ENCODE data around the gene SLC12A7. TPM values are rescaled to one million over a fixed set of nuclear protein-coding genes. Genes with fewer than 3 reads are reported as not detected.
"Not testable (repeated sequence)": the region's sequence is repeated elsewhere in the genome, so short reads cannot be mapped to it uniquely, and the experiment has no call there.

SLC12A7 gene
- total RNA-seq, 1 donor from 2014 or later = 101 TPM

- TF ChIP-seq, protein P1, sequence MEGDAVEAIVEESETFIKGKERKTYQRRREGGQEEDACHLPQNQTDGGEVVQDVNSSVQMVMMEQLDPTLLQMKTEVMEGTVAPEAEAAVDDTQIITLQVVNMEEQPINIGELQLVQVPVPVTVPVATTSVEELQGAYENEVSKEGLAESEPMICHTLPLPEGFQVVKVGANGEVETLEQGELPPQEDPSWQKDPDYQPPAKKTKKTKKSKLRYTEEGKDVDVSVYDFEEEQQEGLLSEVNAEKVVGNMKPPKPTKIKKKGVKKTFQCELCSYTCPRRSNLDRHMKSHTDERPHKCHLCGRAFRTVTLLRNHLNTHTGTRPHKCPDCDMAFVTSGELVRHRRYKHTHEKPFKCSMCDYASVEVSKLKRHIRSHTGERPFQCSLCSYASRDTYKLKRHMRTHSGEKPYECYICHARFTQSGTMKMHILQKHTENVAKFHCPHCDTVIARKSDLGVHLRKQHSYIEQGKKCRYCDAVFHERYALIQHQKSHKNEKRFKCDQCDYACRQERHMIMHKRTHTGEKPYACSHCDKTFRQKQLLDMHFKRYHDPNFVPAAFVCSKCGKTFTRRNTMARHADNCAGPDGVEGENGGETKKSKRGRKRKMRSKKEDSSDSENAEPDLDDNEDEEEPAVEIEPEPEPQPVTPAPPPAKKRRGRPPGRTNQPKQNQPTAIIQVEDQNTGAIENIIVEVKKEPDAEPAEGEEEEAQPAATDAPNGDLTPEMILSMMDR (IDR thresholded peaks at IDR 0.05) = no peak
- H3K27ac ChIP-seq = no peak overlapping the region
- no peaks in the 10 kb centered on the region for H3K9me3 ChIP-seq
- H3K36me3 ChIP-seq = no peaks in the 10 kb centered on the region
- no peaks in the 10 kb centered on the region for H3K27me3 ChIP-seq
- no peak for DNase-seq (ENCODE audit: low spot score in 2 of 2)
- no peaks in the 10 kb centered on the region for H3K4me1 ChIP-seq
- no peak overlapping the region for H3K4me3 ChIP-seq
- intact Hi-C loops (cut with DNase I) = no loop called here
These were observed 18.5 kb upstream of the SLC12A7 start for GRCh38 chr5:1130218-1130946.

GRCh38 chr5:1129711-1130055 is 17.8 kb upstream of the SLC12A7 start:
- Histone ChIP-seq H3K27ac (no peak overlapping the region), H3K4me1 (no peaks in the 10 kb centered on the region), H3K27me3 (no peaks in the 10 kb centered on the region), H3K9me3 (no peaks in the 10 kb centered on the region), H3K36me3 (no peaks in the 10 kb centered on the region), H3K4me3 (no peak overlapping the region)
- TF ChIP-seq, protein P1 (IDR thresholded peaks at IDR 0.05) = no peak
- DNase-seq (ENCODE audit: low spot score in 2 of 2) = no peak
- intact Hi-C loops (cut with DNase I) = no loop called here

DNA sequence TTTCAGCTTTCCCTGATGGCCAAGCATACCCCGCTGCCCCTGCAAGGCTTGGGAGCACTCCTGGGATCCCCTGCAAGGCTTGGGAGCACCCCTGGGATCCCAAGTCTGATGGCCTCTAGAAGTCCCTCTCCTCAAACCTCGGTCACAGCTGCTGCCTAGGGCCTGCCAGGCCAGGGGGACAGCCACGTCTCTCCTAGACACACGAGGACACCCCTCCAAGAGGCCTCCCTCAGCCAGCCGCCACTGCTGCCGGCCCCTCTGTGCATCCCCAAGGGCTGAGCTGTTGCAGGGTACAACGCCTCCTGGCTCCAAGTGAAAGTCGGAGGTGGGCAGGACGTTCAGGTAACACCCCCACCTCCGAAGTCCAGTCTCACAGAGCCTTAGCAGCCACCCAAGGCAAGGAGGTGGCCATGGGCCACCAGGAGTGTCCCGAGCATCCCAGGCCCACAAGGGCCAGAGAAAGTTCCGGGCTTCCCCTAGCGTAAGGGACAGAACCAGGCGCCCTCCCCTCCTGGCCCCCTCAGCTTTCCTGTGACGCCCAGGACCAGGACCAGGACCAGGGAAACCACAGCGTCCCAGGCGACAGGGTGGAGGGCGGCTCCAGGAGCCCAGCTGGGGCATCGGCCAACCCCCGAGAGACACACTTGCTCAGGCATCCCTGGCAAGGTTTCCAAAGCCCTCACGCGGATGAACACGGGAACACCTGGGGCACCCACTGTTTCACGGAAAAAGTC is 17.3 kb upstream of the SLC12A7 start:
- TF ChIP-seq, protein P1 (IDR thresholded peaks at IDR 0.05) = no peak
- no peak for DNase-seq (ENCODE audit: low spot score in 2 of 2)
- H3K27me3 ChIP-seq = no peaks in the 10 kb centered on the region
- no peak overlapping the region for H3K4me3 ChIP-seq
- intact Hi-C loops (cut with DNase I) = no loop called here
- no peaks in the 10 kb centered on the region for H3K36me3 ChIP-seq
- H3K9me3 ChIP-seq = no peaks in the 10 kb centered on the region
- no peaks in the 10 kb centered on the region for H3K4me1 ChIP-seq
- H3K27ac ChIP-seq = no peak overlapping the region

- Histone ChIP-seq H3K4me1 (no peaks in the 10 kb centered on the region), H3K9me3 (no peaks in the 10 kb centered on the region), H3K36me3 (no peaks in the 10 kb centered on the region), H3K4me3 (no peak overlapping the region), H3K27ac (no peak overlapping the region), H3K27me3 (no peaks in the 10 kb centered on the region)
- intact Hi-C loops (cut with DNase I) = no loop called here
- TF ChIP-seq, protein P1 (IDR thresholded peaks at IDR 0.05) = no peak
- DNase-seq (ENCODE audit: low spot score in 2 of 2) = no peak
These were observed 16.3 kb upstream of the SLC12A7 start for GRCh38 chr5:1127959-1128785.

DNA sequence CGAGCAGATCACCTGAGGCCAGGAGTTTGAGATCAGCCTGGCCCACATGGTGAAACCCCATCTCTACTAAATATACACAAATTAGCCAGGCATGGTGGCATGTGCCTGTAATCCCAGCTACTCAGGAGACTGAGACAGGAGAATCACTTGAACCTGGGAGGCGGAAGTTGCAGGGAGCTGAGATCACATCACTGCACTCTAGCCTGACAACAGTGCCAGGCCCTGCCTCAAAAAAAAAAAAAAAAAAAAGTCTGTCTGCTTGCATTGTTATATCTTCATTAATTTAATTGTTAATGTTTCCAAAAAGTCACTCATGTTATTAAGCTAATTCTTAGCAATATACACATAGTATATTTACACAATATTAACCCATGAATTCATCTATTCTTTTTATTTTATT is 13.8 kb upstream of the SLC12A7 start:
- H3K36me3 ChIP-seq; intact Hi-C loops (cut with DNase I); H3K4me3 ChIP-seq; DNase-seq (ENCODE audit: low spot score in 2 of 2); H3K4me1 ChIP-seq; H3K9me3 ChIP-seq; H3K27me3 ChIP-seq; H3K27ac ChIP-seq: not testable (repeated sequence)

GRCh38 chr5:1125030-1125357 is 13.1 kb upstream of the SLC12A7 start:
- Histone ChIP-seq H3K9me3 (no peaks in the 10 kb centered on the region), H3K4me3 (no peak overlapping the region), H3K36me3 (no peaks in the 10 kb centered on the region), H3K27ac (no peak overlapping the region), H3K27me3 (no peaks in the 10 kb centered on the region), H3K4me1 (no peaks in the 10 kb centered on the region)
- no peak for DNase-seq (ENCODE audit: low spot score in 2 of 2)
- intact Hi-C loops (cut with DNase I) = no loop called here
- TF ChIP-seq, protein P1 (IDR thresholded peaks at IDR 0.05) = no peak

Data from ascending aorta (tissue), 2 donors.